CD4-positive, alpha-beta T cell treated with Interleukin-2 at 100 ng/mL for 4 hours (primary cell): Measurements from ENCODE around the gene SPARC.
"Not testable (repeated sequence)": the region's sequence is repeated elsewhere in the genome, so short reads cannot be mapped to it uniquely, and the experiment has no call there.

ENCODE experiments used
- DNase-seq: peaks from one replicate; pipeline ENCODE4 v3.0.0-alpha.2; 2020; ENCODE audit warnings: low spot score

Gene SPARC, protein sequence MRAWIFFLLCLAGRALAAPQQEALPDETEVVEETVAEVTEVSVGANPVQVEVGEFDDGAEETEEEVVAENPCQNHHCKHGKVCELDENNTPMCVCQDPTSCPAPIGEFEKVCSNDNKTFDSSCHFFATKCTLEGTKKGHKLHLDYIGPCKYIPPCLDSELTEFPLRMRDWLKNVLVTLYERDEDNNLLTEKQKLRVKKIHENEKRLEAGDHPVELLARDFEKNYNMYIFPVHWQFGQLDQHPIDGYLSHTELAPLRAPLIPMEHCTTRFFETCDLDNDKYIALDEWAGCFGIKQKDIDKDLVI

DNA sequence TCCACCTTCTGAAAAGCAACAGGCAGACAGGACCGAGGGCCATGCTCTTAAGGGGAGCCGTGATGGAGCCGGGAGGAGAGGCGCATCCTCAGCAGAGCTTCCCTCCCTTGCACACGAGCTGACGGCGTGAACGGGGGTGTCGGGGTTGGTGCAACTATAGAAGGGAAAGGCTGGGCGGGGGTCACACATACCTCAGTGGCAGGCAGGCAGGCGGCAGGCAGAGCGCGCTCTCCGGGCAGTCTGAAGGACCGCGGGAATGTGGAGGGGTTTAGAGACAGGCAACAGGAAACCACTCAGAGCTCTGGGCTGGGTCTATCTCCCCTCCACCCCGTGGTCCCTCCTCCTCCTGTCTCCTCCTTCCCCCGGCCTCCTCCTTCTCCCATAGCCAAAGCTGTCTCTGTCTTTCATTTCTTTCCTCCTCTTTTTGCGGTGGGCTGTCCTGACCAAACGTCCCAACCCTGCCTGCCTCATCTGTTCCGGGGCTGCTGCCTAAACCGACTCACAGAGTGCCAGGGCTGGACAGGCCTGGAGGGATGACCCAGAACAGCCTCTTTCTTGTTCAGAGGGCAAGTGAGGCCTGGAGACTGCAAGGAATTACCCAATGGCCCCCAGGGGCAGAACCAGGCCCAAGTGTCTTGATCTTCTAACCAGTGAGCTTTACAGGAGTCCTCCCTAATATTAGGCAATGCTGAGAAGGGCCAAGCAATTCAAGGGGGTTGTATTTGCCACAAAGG lies at the start of gene SPARC:
TSS of gene SPARC (minus strand) at position 242 of the 734 bp plus-strand sequence. CDS start 10,727 bp downstream, outside the sequence.
- no peak for DNase-seq

DNA sequence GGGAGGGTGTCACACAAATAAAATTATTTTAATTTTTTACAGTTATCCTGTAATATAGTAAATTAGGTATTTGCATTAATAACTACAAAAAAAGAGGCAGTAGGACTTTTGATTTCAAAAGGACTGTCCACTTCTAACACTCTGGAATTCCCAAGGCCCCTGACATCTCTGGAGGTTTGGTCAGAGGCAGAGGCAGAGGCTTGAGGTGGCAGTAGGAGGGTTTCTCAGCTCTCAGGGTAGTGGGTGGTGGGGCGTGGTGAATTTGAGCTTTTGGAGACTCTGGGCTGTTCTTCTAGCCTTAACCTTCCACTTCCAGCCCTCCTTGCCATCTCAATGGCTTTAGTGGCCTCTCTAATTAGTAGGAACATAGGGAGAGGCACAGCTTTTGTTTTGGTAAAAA lies 48.9 kb upstream of the SPARC start:
- DNase-seq = no peak

DNA sequence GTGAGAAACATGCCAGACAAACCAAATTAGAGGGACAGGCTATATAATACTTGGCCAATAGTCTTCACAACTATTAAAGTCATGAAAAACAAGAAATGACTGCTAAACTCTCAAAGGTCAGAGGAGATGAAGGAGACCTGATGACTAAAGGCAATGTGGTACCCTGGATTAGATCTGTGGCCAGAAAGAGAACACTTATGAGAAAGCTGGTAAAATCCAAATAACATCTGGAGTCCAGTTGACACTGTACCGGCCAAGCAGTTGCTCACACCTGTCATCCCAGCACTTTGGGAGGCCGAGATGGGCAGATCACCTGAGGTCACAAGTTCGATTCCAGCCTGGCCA lies 47.3 kb upstream of the SPARC start:
- DNase-seq = no peak

DNA sequence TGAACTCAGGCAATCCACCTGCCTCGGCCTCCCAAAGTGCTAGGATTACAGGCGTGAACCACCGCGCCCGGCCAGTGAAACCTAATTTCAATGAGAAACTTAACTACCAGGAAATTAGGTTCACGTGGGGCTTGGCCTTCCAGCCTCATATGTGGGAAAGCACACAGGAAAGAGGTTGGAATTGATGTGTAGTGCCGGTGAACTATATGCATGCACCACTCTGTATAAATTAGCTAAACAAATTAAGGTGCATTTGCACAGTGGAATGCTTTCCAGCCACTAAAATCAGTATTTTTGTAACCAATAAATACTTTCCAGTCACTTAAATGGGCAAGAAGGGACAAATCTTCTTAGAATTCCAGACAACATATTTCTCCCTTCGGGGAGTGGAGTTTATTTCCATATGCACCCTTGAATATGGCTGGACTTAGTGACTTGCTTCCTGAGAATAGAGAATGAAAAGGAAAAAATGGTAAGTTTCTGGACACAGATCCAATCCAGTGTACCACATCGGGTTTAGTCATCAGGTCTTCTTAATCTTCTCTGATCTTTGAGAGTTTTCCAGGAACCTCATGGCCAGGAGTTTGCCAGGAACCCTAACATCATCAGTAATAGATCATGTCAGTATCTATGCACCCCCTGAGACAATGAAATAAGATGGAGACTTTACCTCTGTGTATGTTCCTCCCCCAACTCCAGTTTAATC lies 46.8 kb upstream of the SPARC start:
- DNase-seq = no peak

DNA sequence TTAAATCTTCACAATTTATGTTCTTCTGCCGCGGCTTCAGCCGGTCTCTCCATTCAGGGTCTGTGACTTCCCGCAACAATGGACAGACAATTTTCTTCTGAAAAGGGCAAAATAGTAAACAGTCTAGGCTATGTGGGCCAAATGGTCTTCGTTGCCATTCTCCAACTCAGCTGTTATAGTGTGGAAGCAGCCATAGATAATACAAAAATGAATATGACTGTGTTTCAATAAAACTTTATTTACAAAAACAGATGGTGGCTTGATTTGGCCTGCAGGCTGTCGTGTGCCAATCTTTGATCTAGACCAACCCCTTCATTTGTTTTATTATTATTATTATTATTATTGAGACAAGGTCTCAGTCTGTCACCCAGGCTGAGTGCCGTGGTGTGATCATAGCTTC lies 43.7 kb upstream of the SPARC start:
- no peak for DNase-seq

DNA sequence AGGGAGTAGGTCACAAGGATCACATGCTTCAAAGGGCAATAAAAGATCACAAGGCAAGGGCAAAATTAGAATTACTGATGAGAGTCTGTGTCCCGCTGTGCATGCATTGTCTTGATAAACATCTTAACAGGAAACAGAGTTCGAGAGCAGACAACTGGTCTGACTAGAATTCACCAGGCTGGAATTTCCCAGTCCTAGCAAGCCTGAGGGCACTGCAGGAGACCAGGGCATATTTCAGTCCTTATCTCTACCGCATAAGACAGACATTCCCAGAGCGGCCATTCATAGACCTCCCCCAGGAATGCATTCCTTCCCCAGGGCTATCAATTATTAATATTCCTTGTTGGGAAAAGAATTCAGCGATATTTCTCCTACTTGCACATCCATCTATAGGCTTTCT lies 42.9 kb upstream of the SPARC start:
- DNase-seq = not testable (repeated sequence)

DNA sequence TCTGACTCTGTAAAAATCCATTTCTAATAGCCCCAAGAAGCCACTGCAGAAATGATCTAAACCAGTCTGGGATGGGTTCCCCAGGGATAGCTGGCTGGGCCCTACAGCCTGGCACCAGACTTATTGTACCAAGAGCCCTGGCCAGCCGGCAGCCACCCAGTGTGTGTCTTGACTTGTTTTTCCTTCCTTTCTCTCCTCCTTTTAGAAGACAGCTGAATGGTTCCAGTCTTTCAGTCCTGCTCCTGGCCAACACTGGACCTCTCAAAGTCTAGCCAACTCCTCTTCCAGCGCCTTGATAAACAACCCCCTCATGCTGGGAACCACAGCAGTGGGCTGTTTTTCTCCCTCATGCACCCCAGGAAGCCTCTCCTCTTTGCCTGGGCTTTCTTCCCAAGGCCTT lies 37.6 kb upstream of the SPARC start:
- DNase-seq = no peak

DNA sequence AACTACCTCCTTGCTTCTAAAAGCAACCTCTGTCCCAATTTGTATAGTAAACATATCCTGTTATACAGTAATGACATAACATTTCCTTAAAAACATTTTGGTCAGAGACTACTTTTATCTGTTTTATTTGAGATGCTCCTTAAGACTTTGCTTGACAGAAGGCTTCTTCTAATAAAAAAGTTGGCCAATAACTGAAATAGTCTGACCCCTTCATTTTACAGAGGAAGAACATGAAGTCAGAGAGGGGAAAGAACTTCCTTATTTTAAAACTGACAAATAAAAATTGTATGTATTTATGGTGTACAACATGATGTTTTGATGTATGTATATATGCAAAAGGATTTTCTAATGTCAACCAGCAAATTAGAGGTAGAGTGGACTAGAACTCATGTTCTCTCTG lies 35.8 kb upstream of the SPARC start:
- DNase-seq = no peak

DNA sequence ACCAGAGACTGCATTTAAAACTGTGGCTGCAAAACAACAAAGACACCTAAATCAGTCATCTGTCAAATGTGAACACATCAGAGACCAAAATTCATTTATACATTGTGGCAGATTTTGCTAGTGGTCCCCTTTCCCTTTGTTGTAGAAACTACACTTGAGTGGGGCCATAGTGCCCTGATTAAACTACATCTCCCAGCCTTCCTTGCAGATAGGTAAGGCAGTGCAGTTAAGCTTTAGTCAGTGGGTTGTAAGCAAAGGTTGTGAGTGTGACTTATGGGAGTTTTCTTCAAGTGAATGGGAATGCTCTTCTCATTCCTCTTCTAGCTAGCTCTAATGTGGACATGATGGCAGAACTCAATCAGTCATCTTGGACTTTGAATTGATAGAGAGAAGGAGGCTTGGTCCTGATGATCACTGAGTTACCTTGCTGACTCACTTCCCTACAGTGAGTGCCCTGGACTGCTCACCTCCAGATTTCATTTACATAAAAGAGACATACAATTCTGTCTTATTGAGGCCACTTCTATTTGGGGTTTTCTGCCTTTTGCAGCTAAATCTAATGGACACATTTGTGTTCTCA lies 35.2 kb upstream of the SPARC start:
- no peak for DNase-seq

DNA sequence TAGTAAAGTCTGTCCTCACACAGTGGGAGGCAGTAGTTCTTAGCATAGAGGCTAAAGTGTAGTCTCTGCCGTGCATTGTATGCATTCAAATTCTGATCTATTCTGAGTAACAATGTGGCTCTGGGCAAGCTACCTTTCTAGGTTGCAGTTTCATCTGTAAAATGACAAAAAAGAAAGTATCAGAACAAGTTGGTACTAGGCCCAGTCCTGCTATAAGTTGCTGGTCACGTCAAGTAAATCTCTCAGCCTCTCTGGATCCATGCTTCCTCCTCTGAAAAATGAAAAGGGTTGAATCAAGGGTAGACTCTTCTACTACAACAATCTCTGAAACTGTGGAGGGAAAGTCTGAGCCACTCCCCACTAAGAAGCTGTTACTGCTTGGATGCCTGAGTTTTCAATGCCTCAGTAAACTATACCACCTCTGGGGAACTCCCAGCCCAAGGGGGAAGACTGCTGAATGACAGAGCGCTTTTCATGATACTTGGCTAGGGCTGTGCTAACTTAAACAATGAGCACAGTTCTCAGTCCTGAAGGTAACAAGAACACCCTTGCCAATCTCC lies 34.5 kb upstream of the SPARC start:
- DNase-seq = no peak

DNA sequence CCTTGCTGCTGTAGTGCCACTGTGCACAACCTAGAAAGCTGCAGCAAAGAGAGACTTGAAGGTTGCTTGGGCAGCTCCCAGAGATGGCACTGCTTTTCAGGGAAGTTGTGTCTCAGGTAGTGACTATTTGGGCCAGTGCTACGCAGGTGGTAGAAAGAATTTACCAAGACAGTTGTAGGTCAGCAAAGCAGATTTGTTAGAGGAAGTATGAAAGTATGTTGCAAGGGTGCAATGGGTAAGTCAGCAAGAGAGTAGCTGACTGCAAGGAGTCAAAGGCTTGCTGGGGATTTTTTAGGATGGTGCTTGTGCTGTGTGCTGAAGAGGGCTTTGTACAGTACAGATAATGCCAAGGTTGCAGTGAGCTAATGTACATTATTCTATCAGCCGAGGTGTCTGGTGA lies 33.5 kb upstream of the SPARC start:
- DNase-seq = no peak

DNA sequence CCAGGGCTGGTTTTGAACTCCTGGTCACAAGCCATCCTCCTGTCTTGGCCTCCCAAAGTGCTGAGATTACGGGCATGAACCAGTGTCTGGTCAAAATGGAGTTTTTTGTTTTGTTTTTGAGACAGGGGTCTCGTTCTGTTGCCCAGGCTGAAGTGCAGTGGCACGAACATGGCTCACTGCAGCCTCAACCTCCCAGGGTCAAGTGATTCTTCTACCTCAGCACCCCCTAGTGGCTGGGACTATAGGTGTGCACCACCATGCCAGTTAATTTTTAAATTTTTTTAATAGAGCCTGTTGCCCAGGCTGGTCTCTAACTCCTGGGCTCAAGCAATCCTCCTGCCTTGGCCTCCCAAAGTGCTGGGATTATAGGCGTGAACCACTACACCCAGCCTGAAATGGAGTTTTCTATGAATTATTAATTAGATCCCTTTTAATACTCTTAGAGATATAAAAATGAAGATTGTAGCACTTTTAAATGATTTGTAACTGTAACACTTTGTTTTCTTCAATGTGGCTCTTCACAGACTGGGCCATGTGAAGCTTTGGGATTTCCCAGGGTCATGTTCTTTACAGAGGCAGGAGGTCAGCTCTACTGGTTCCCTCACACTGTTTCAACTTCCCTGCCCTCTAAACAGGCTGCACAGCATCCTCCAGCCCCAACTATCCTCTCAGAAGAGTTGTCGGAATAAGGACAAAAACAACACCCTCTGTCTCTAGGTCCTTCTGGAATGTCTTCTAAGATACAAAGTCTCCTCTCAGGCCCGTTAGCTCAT lies 32.7 kb upstream of the SPARC start:
- DNase-seq = no peak

DNA sequence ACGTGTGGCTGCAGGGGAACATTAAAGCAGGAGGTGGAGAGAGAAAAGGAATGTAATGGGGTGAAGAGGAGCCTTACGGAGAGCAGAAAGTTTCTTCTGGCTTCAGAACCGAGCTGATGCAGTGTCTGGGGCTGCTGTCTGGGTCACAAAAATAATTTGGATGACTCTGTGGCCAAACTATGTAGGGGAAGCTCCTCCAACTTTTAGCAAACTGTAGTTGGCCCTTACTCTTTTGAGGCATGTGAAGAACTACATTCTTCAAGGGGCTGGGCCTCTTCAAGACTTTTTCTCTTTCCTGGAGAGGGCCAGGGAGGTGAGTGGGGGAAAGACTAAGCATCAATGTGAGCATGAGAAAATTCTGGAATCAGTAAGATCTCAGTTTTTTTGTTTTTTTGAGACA lies 31.9 kb upstream of the SPARC start:
- no peak for DNase-seq

DNA sequence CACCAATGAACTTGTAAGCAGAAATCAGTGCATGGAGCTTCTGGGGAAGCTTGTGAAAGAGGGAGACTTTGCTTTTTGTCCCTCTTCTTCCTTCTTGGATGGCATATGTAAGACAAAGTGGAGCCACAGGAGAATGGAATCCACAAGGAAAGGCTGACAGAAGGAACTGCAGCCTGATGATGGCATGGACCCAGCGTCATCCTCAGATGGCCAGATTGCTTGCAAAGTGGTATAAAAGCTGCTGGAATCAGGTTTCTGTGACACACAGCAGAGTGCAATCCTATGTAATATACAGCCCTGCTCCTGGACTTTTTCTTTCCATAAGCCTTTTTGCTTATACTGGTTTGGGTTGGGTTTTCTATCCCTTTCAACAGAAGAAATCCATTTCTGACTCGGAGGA lies 31.4 kb upstream of the SPARC start:
- DNase-seq = no peak

DNA sequence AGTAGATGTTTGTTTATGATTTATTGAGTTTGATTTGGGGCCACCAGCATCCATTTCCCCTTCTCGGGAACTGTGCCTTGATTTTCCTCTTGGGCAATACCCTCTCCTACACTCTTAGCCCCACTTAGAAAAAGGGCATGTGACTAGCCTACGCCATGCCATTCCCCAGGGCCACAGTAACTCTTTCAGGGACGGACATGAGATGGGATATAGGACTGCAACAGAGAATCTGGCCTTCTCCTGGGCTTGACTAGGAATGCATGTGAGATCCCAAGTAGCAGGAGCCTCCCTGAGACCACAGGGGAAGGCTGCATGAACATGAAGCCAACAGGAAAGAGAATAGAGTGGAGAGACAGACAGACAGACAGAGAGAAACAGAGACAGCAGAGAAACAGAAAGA lies 30.7 kb upstream of the SPARC start:
- DNase-seq = no peak

DNA sequence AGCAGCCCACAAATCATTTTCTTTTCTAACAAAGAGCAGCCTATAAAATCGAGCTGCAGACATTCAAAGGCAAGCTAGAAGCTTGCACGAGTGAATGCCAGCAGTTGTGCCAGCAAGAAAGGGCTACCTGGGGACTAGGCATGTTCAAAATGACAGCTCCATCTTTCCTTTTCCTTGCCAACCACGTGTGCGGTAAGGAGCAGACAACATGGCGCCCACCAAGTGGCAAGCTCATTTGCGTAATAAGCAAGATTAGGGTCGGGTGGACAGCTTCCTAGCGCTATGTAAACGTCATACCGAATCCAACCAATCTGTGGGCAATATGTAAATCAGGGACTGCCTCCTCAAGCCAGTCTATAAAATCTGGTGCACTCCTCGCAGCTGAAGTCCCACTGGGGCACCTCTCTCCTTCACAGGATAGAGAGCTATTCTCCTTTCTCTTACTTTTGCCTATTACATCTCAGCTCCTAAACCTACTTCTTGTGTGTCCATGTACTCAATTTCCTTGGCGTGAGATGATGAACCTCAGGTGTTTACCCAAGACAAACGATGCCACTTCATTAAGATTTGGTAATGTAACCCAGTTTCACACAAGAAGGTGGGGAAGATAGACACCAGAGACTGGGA lies 22.5 kb upstream of the SPARC start:
- DNase-seq = no peak

DNA sequence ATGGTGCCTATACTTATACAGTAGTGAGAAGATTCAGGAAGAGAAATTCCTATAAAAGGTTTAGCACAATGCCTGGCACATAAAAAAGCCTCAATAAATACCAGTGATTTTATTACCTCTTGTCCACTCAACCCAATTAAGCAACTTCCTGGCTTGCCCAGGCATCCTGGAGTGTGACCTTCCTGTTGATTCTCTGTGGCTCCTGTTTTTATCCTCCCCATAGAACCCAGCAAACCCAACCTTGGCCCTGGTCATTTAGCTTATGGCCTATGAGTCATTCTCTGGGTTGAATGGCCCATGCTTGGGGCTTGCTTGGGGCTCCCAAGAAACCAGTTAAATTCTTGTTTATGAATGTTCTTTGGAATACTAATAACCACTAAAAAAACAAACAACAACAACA lies 21.4 kb upstream of the SPARC start:
- no peak for DNase-seq

DNA sequence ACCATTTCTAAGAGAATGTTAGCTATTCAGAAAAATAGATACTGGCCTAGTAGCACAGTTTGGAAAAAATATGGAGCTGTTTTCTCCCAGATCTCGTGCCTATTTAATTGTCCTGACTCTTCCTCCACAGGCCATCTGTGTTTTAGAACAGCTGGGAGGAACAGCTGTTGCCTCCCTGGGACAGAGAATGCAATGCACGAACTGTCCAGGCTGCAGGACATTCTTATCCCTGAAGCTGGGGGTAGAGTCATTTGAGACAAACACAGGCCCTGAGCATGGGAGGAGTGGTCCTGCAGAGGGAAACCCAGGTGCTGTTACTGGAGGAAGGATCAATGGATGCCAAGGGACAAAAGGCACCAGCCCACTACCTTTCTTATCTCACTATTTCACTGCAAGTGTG lies 20.9 kb upstream of the SPARC start:
- DNase-seq = no peak

DNA sequence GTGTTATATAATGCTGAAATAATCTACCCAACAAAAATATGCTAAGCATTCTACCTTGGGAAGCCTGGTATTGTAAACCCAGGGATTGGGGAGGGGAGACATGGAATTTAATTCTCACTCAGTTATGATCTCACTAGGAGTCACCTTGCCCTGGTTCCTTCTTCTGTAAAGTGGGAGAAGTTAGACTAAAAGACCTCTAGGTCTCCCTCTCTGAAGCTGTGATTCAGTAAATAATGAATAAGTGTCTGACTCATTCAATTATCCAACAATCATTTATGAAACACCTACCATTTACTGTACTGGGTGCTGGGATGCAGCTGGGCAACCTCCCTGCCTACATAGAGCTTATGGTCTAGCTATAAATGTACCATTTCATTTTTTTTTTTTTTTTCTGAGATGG lies 20.2 kb upstream of the SPARC start:
- no peak for DNase-seq

DNA sequence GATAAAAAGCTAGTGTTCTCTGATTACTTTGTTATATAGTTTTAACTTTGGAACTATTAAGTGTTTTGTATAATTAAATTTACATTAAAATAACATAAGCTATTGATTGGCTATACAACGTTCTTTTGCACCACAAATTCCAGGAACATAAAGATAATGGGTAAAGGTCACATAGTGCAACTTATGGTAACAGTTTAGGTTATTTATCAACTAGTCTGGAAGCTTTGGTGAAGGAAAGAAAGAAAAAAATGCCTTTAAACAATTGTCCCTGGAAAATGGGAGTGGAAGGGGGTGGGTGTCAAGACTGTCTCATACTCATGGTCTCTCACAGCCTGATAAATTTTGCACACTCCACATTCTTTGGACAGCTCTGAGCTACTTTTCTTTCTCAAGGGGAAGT lies 17.1 kb upstream of the SPARC start:
- no peak for DNase-seq

DNA sequence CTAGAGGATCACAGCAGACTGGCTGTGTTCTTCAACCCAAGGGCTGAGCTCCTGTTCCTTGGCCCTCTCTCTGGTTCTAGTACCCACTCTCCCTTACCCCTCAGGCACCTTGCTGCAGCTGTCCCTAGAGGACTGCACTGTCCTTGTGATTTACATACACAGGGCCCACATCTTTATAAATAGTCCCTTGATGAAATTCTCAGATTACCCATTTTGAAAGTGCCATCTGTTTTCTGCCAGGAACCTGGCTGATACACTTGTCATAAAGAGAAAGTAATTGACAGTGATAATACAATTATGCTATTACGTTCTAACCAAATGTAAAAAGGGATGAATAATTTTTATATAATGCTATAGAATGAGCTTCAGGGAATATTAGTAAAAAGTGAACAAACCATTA lies 16.5 kb upstream of the SPARC start:
- DNase-seq = no peak
